Esophagus (tissue), 2 donors: ENCODE measurements around the gene SEMA4D. TPM values are rescaled to one million over a fixed set of nuclear protein-coding genes. Genes with fewer than 3 reads are reported as not detected.
"Not testable (repeated sequence)": the region's sequence is repeated elsewhere in the genome, so short reads cannot be mapped to it uniquely, and the experiment has no call there.

ENCODE experiments used
- H3K27ac ChIP-seq, 2 donors: one replicate each; pipeline ENCODE4 v1.5.1; 2013; ENCODE audit warnings: low read depth in 2 of 2, mild to moderate bottlenecking in 2 of 2, inconsistent platforms in 1 of 2, low read length in 1 of 2, moderate library complexity in 1 of 2
- H3K27me3 ChIP-seq, 2 donors: one replicate each; pipeline ENCODE4 v1.6.1; 2013; ENCODE audit warnings: low read length in 2 of 2, control low read depth in 1 of 2, mild to moderate bottlenecking in 1 of 2; ENCODE audit not compliant: insufficient read depth in 2 of 2, control insufficient read depth in 1 of 2
- H3K36me3 ChIP-seq, 2 donors: one replicate each; pipeline ENCODE4 v1.6.1; 2013; ENCODE audit warnings: low read length in 1 of 2; ENCODE audit not compliant: control insufficient read depth in 2 of 2, insufficient read depth in 2 of 2
- H3K4me1 ChIP-seq, 2 donors: one replicate each; pipeline ENCODE4 v1.6.1; 2013; ENCODE audit warnings: low read length in 1 of 2; ENCODE audit not compliant: control insufficient read depth in 2 of 2, insufficient read depth in 2 of 2
- H3K4me3 ChIP-seq, 2 donors: one replicate each; pipeline ENCODE4 v1.5.1; 2013; ENCODE audit warnings: low read length in 2 of 2, mild to moderate bottlenecking in 2 of 2, low read depth in 1 of 2, moderate library complexity in 1 of 2
- H3K9me3 ChIP-seq, 2 donors: one replicate each; pipeline ENCODE4 v1.6.1; 2013; ENCODE audit warnings: mild to moderate bottlenecking in 2 of 2, low read depth in 1 of 2, low read length in 1 of 2, moderate library complexity in 1 of 2; ENCODE audit not compliant: control insufficient read depth in 2 of 2, insufficient read depth in 1 of 2
- WGBS, 2 donors: extraction: QIAGEN DNeasy Blood & Tissue Kit; methylation state at CpG; one replicate each; pipeline ENCODE4 v1.1.7; 2013; 5-methylcytosine and 5-hydroxymethylcytosine counted together
- polyA plus RNA-seq, 2 donors: library from polyadenylated mRNA; stranded (reverse); fragments of 200-250 nt; gene quantifications; one replicate each; pipeline ENCODE4 v1.2.3, GENCODE V29; 2013
- donor health status: healthy with polysubstance abuse.
- donor health status: Bipolar disorder and iron deficiency.

The SEMA4D gene
- polyA plus RNA-seq, 2 donors, result 17.1 to 33.4 TPM

- Histone ChIP-seq H3K9me3 (peaks cover 0 to 1% of the 10 kb centered on the region in 2 donors), H3K27ac (peak overlapping the region in 1 of 2 donors; percentile 41), H3K36me3 (peaks cover 0 to 5% of the 10 kb centered on the region in 2 donors), H3K4me1 (peaks cover 0 to 12% of the 10 kb centered on the region in 2 donors), H3K27me3 (no peaks in the 10 kb centered on the region), H3K4me3 (no peak overlapping the region)
- WGBS, 2 donors, result 68 to 76% methylated on average over 7 of the region's 7 CpGs
These were observed 24.0 kb downstream of the SEMA4D start for GRCh38 chr9:89473762-89474469.

- WGBS, 2 donors, result 93% methylated on average over 6 of the region's 6 CpGs
- H3K27me3 ChIP-seq, H3K27ac ChIP-seq, H3K36me3 ChIP-seq, H3K4me3 ChIP-seq, H3K9me3 ChIP-seq: not testable (repeated sequence)
- peaks cover 0 to 12% of the 10 kb centered on the region in 2 donors for H3K4me1 ChIP-seq
These were observed 26.1 kb downstream of the SEMA4D start for GRCh38 chr9:89471796-89472320.

GRCh38 chr9:89471390-89471789 lies 26.5 kb downstream of the SEMA4D start:
- H3K27me3 ChIP-seq, result no peaks in the 10 kb centered on the region
- H3K4me3 ChIP-seq, result no peak overlapping the region
- 68 to 75% methylated on average over 3 of the region's 3 CpGs for WGBS, 2 donors
- H3K4me1 ChIP-seq, result peaks cover 0 to 7% of the 10 kb centered on the region in 2 donors
- peaks cover 0 to 5% of the 10 kb centered on the region in 2 donors for H3K36me3 ChIP-seq
- no peaks in the 10 kb centered on the region for H3K9me3 ChIP-seq
- no peak overlapping the region for H3K27ac ChIP-seq

GRCh38 chr9:89470224-89470839 lies 27.6 kb downstream of the SEMA4D start:
- Histone ChIP-seq H3K4me1 (peaks cover 0 to 5% of the 10 kb centered on the region in 2 donors), H3K27me3 (no peaks in the 10 kb centered on the region), H3K4me3 (no peak overlapping the region), H3K9me3 (no peaks in the 10 kb centered on the region), H3K36me3 (peaks cover 0 to 3% of the 10 kb centered on the region in 2 donors), H3K27ac (no peak overlapping the region)
- WGBS, 2 donors, result 65 to 67% methylated on average over 6 of the region's 6 CpGs

GRCh38 chr9:89469003-89469402 lies 28.9 kb downstream of the SEMA4D start:
- Histone ChIP-seq H3K36me3 (no peaks in the 10 kb centered on the region), H3K4me3 (no peak overlapping the region), H3K4me1 (peaks cover 0 to 2% of the 10 kb centered on the region in 2 donors), H3K27me3 (no peaks in the 10 kb centered on the region), H3K27ac (peak overlapping the region in 1 of 2 donors; percentile 6), H3K9me3 (no peaks in the 10 kb centered on the region)
- WGBS, 2 donors, result 68 to 82% methylated on average over 1 of the region's 1 CpG

GRCh38 chr9:89468281-89468960 lies 29.5 kb downstream of the SEMA4D start:
- Histone ChIP-seq H3K9me3 (no peaks in the 10 kb centered on the region), H3K4me1 (peaks cover 0 to 2% of the 10 kb centered on the region in 2 donors), H3K36me3 (no peaks in the 10 kb centered on the region), H3K27ac (peak overlapping the region in 1 of 2 donors; percentile 6), H3K4me3 (no peak overlapping the region), H3K27me3 (no peaks in the 10 kb centered on the region)
- 88 to 91% methylated on average over 7 of the region's 7 CpGs for WGBS, 2 donors

GRCh38 chr9:89467278-89467625 lies 30.7 kb downstream of the SEMA4D start:
- Histone ChIP-seq H3K27ac (peak overlapping the region in 1 of 2 donors; percentile 42), H3K4me3 (no peak overlapping the region), H3K9me3 (no peaks in the 10 kb centered on the region), H3K4me1 (peaks cover 0 to 2% of the 10 kb centered on the region in 2 donors), H3K36me3 (no peaks in the 10 kb centered on the region), H3K27me3 (no peaks in the 10 kb centered on the region)
- WGBS, 2 donors, result 70 to 77% methylated on average over 4 of the region's 4 CpGs

GRCh38 chr9:89466451-89467277 lies 31.2 kb downstream of the SEMA4D start:
- Histone ChIP-seq H3K27me3 (no peaks in the 10 kb centered on the region), H3K36me3 (no peaks in the 10 kb centered on the region), H3K27ac (peak overlapping the region in 1 of 2 donors; percentile 42), H3K4me3 (no peak overlapping the region), H3K9me3 (no peaks in the 10 kb centered on the region), H3K4me1 (peaks cover 0 to 2% of the 10 kb centered on the region in 2 donors)
- 83% methylated on average over 18 of the region's 18 CpGs for whole genome bisulfite sequencing, 2 donors

GRCh38 chr9:89465726-89466308 lies 32.1 kb downstream of the SEMA4D start:
- Histone ChIP-seq H3K27me3 (no peaks in the 10 kb centered on the region), H3K4me1 (no peaks in the 10 kb centered on the region), H3K27ac (no peak overlapping the region), H3K4me3 (no peak overlapping the region), H3K9me3 (no peaks in the 10 kb centered on the region), H3K36me3 (no peaks in the 10 kb centered on the region)
- WGBS, 2 donors, result 91 to 92% methylated on average over 9 to 10 of the region's 10 CpGs
